Measurements from ENCODE around the gene WRNIP1. TPM values are rescaled to one million over a fixed set of nuclear protein-coding genes. Genes with fewer than 3 reads are reported as not detected.

Gene WRNIP1
- polyA plus RNA-seq, 3 donors, result 21.1 to 28.5 (median 27.5) TPM

DNA sequence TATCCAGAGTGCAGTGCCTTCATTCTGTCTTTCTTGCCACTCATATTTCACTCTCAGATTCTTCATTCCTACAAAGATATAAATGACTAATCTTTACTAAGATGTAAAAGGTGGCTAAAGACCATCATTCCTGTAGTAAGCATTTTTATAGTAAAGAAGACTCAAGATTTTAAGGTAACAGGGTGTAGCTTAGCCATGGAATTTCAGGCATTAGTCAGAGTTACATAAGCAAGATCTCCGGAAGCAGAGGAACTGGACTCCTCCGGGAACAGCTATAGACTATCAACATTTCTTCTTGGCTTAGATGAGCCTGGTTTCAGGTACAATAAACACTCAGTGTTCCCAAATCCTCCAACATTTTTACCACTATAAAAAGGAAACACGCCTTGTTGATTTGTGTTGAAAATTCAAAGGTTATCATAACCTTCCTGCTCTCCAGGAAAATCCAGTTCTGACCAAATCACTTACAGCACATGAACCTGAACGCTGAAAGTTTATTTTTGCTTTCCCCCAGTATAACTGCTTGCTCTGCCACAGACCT lies 52.8 kb downstream of the WRNIP1 start:
- H3K27ac ChIP-seq (ENCODE audit: low read depth, low read length), result no peak overlapping the region
- 6 to 25% (median 21%) methylated on average over 4 of the region's 4 CpGs for WGBS, 3 donors

DNA sequence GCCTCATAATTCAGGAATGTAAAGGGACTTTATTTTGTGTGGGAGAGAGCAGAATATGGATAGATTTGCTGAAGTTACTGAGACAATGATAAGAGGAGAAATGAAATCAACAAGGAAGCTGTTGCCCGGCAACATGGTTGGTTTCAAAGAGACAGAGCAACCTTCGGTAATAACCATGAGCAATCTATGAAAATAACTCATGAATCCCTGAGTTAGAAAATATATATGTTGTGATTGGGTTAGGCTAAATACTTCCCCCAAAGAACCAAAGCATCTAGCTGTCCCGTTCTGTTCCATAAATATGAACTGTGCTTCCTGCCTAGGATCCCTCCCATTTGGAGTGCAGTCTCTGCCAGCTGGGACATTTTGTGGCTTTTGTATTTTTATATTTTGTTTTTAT lies 53.4 kb downstream of the WRNIP1 start:
- 13 to 23% (median 16%) methylated on average over 3 of the region's 3 CpGs for WGBS, 3 donors
- H3K27ac ChIP-seq (ENCODE audit: low read depth, low read length), result no peak overlapping the region

DNA sequence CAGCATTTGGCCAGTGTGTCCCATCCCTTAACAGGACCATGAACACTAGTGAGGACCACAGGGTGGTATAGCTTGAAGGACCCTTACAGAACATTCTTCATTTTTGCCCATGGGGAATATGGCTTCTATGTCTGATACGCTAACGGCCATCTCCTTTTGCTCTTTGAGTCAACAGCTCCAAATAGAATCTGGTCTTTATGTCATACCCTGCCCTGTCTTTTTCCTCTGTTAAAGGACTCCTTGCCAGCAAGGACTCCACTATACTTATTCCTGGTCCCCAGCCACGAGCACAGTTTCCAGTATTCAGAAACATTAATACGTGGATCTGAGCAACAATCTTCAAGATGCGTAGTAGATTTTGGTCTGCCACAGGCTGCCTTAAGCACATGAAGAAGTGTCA lies 53.9 kb downstream of the WRNIP1 start:
- H3K27ac ChIP-seq (ENCODE audit: low read depth, low read length), result no peak overlapping the region
- WGBS, 3 donors, result 73 to 94% (median 86%) methylated on average over 5 of the region's 5 CpGs

DNA sequence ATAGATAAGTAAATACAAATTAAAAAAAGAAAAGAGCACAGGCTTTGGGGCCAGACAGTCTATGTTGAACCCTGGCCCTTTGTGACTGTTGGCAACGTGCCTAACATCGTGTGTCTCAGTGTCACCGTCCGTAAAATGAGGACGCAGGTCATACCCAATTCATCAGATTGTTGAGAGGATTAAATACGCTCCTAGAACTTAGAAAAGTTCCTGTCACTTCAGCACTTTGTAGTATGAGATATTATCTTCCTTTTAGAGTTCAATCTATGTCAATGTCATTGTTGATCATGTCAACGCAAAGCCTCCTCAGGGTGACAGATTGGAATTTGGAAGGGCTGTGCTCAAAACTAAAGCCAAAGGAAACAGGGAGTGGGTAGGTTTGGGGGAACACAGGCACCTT lies 54.8 kb downstream of the WRNIP1 start:
- H3K27ac ChIP-seq (ENCODE audit: low read depth, low read length), result no peak overlapping the region
- WGBS, 3 donors, result 41 to 69% (median 43%) methylated on average over 7 of the region's 7 CpGs

DNA sequence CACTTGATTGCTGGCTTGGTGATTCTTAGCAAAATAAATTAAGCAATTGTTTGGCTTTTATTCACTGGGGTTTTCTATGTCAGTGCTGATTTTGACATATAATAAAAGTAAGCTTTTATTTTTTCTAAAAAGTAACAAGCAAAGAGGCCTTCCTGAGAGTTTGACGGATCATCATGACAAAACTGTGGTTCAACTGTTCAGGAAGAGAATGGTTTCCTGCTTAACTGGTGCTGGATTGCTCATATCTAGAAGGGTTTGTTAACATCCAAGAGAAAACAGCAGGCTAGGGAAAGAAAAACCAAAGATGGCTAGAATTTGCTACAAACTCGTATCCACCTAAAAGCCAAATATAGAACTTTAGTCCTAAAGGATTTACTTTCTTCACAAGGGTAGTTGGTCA lies 55.2 kb downstream of the WRNIP1 start:
- no peak overlapping the region for H3K27ac ChIP-seq (ENCODE audit: low read depth, low read length)
- 41 to 83% (median 52%) methylated on average over 2 of the region's 2 CpGs for WGBS, 3 donors

DNA sequence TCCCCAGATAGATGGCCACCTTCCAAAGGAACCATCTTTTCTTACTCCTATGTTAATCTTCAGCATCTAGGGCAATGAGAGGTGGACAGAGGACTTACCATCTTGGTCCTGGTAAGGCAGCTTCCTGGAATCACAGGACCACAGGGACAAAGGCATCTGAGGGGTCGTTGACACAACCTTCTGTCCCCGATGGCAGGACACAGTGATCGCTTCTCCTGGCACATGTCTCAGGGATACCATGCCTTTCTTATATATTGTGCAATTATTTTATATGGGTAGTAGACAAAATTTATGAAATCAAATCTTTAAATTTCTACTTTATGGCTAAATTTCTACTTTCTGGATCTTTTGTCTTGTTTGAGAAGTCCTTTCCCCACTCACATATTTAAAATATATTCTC lies 56.4 kb downstream of the WRNIP1 start:
- 83 to 94% (median 94%) methylated on average over 3 of the region's 3 CpGs for WGBS, 3 donors
- H3K27ac ChIP-seq (ENCODE audit: low read depth, low read length), result no peak overlapping the region

- 92 to 95% (median 93%) methylated on average over 7 of the region's 7 CpGs for WGBS, 3 donors
- H3K27ac ChIP-seq (ENCODE audit: low read depth, low read length), result no peak overlapping the region
These were observed 58.1 kb downstream of the WRNIP1 start for GRCh38 chr6:2823104-2823850.

DNA sequence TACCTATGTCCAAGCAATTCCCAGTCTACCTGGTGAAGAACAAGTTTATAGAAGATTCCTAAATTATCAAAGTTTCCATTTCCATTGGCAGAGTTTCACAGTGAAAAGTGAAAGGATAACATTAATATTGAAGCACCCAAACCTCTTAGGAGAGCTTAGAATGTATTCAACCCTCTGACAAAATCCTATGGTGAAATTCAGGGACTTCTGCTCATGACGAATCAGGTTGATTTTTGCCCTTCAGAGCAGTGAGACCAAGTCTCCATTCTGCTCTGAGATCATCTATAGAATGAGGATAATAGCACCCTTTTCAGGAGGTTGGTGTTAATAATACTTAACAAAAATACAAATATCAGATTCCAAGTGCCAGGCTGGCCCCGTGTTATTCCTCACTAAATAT lies 60.9 kb downstream of the WRNIP1 start:
- 62 to 78% (median 75%) methylated on average over 2 of the region's 2 CpGs for WGBS, 3 donors
- H3K27ac ChIP-seq (ENCODE audit: low read depth, low read length), result no peak overlapping the region

DNA sequence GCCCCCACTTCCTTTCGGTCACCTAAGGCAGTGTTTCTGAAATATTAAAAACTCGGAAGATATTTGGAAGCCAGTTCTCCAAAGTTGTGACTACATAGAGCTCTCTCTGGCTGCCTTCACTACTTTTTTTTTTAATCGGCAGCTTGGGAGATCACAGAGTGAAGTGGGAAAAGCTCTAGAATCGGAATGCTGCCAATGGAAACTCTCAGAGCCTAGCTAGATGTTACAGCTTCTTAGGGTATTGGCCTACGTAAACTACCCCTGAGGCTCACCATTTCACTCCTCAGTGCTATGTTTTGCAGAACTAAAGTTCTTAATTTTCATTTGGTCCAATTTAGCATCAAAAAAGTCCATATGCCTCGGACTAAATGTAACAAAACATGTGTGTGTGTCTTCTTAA lies 61.9 kb downstream of the WRNIP1 start:
- WGBS, 3 donors, result 76 to 84% (median 84%) methylated on average over 6 of the region's 6 CpGs
- no peak overlapping the region for H3K27ac ChIP-seq (ENCODE audit: low read depth, low read length)

DNA sequence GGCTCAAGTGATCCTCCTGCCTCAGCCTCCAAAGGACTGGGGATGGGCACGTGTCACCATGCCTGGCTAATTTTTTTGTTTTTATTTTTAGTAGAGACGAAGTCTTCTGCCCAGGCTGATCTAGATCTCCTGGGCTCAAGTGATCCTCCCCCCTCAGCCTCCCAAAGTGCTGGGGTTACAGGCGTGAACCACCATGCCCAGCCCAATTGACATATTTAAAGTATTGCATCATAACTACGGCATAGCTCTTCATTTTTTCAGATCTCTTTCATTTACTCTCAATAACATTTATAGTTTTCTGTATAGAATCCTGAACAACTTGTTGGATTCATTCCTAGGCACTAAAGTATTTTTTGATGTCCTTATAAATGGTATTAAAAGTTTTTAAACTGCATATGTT lies 63.4 kb downstream of the WRNIP1 start:
- 81 to 90% (median 83%) methylated on average over 4 of the region's 4 CpGs for WGBS, 3 donors
- H3K27ac ChIP-seq (ENCODE audit: low read depth, low read length), result no peak overlapping the region

DNA sequence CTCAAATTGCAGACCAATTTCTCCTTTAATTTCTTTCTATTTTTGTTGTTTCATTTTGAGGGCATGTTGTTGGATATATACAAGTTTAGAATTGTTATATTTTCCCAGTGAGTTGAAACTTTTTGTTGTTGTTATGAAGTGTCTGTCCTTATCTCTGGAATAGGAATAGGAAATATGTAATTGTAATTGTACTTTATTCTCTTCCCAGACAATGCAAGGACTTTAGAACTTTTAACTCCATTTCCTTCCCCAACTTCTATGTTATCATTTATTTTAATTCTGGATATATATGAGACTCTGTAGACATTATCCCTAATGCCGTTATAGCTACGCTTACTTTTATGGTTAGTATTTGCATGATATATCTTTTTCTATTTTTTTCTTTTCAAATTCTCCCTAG lies 64.1 kb downstream of the WRNIP1 start:
- 88 to 93% (median 90%) methylated on average over 2 of the region's 2 CpGs for WGBS, 3 donors
- H3K27ac ChIP-seq (ENCODE audit: low read depth, low read length), result no peak overlapping the region

GRCh38 chr6:2830183-2830582 lies 65.0 kb downstream of the WRNIP1 start:
- H3K27ac ChIP-seq (ENCODE audit: low read depth, low read length), result no peak overlapping the region
- WGBS, 3 donors, result 49 to 91% (median 90%) methylated on average over 3 of the region's 3 CpGs

DNA sequence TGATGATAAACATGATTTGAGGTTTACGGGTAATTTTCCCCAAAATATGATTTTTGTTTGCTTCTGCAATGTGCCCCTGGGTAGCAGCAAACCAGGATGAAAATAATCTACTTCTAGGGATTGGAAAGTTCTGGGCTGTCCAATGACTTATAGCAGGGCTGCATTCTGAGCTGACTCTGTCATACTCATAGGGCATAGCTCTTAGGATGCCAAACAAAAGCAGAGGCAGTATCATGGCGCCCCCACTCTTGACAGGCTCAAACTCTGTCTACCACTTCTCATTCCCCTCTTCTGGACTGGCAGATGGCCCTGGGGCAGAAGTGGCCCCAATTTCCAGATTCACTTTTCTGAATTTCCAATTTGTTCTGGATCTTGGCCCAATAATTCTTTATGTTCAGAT lies 66.2 kb downstream of the WRNIP1 start:
- 83 to 93% (median 91%) methylated on average over 2 of the region's 2 CpGs for WGBS, 3 donors
- no peak overlapping the region for H3K27ac ChIP-seq (ENCODE audit: low read depth, low read length)

- H3K27ac ChIP-seq (ENCODE audit: low read depth, low read length), result no peak overlapping the region
These were observed 69.1 kb downstream of the WRNIP1 start for GRCh38 chr6:2834262-2834661.

Other genes with a start within 250 kb of the WRNIP1 start
- gene MYLK4, start 14.5 kb upstream of the WRNIP1 start, polyA plus RNA-seq, result under 1 TPM; 0.25 to 0.34 (median 0.32) TPM
- gene SERPINB1, start 76.5 kb downstream of the WRNIP1 start, polyA plus RNA-seq, result 100 to 1,000 TPM in 1 of 3 donors, 10 to 100 TPM in 2; 54.0 to 299 (median 65.1) TPM
- gene SERPINB9, start 137.9 kb downstream of the WRNIP1 start, polyA plus RNA-seq, result 1 to 10 TPM; 1.2 to 9.1 (median 7.4) TPM
- 100 to 1,000 TPM; 105 to 166 (median 139) TPM for gene SERPINB6, start 206.2 kb downstream of the WRNIP1 start, polyA plus RNA-seq
- gene NQO2, start 234.5 kb downstream of the WRNIP1 start, polyA plus RNA-seq, result 10 to 100 TPM; 20.1 to 99.5 (median 73.4) TPM

All from adipose tissue (tissue), 3 donors.